SK-N-SH treated with all-trans-retinoic acid at 6 μM for 48 hours (cell line): ENCODE results near the gene URB2.

Experiments used
- ATAC-seq: fragments of 200-7000 bp; cut with Tn5 transposase; 3 replicates; pipeline ENCODE4 v1.9.1; 2020; ENCODE audit warnings: mild to moderate bottlenecking, moderate library complexity
- ARNTL ChIP-seq: fragments of 450-650 bp; formaldehyde crosslinking; IDR thresholded peaks from 2 replicates; pipeline ENCODE4 v1.5.0; 2020; ENCODE audit warnings: low read depth, mild to moderate bottlenecking, moderate library complexity, borderline replicate concordance
- CREB5 ChIP-seq: fragments of 250-450 bp; sonication (Bioruptor Pico); IDR thresholded peaks from 2 replicates; pipeline ENCODE4 v1.5.1; 2020; ENCODE audit warnings: low read depth, mild to moderate bottlenecking, moderate library complexity
- CSDC2 ChIP-seq: fragments of 250-450 bp; sonication (Bioruptor Pico); IDR thresholded peaks from 2 replicates; pipeline ENCODE4 v1.5.0; 2020; ENCODE audit warnings: mild to moderate bottlenecking, moderate library complexity
- ESRRG ChIP-seq: fragments of 250-450 bp; sonication (Bioruptor Pico); IDR thresholded peaks from 2 replicates; pipeline ENCODE4 v1.6.1; 2021; ENCODE audit warnings: mild to moderate bottlenecking
- GLIS3 ChIP-seq: fragments of 250-450 bp; sonication (Bioruptor Pico); IDR thresholded peaks from 2 replicates; pipeline ENCODE4 v1.5.0; 2020; ENCODE audit warnings: mild to moderate bottlenecking, moderate library complexity
- ISL1 ChIP-seq: fragments of 250-450 bp; sonication (Bioruptor Pico); IDR thresholded peaks from 2 replicates; pipeline ENCODE4 v2.1.2; 2022; ENCODE audit warnings: mild to moderate bottlenecking, moderate library complexity
- OSR1 ChIP-seq: fragments of 250-450 bp; sonication (Bioruptor Pico); IDR thresholded peaks from 2 replicates; pipeline ENCODE4 v1.8.0; 2022; ENCODE audit warnings: moderate library complexity, mild to moderate bottlenecking, inconsistent platforms
- POU6F1 ChIP-seq: fragments of 250-450 bp; sonication (Bioruptor Pico); IDR thresholded peaks from 2 replicates; pipeline ENCODE4 v1.8.0; 2021; ENCODE audit warnings: low read depth, mild to moderate bottlenecking, moderate library complexity, borderline replicate concordance
- PPARA ChIP-seq: fragments of 250-450 bp; sonication (Bioruptor Pico); IDR thresholded peaks from 2 replicates; pipeline ENCODE4 v1.5.0; 2020; ENCODE audit warnings: mild to moderate bottlenecking, borderline replicate concordance
- RARB ChIP-seq: fragments of 250-450 bp; sonication (Bioruptor Pico); IDR thresholded peaks from 2 replicates; pipeline ENCODE4 v1.8.0; 2021; ENCODE audit warnings: mild to moderate bottlenecking, moderate library complexity
- SNAI2 ChIP-seq: fragments of 250-450 bp; sonication (Bioruptor Pico); IDR thresholded peaks from 2 replicates; pipeline ENCODE4 v1.5.0; 2020; ENCODE audit warnings: mild to moderate bottlenecking, moderate library complexity
- TCF4 ChIP-seq: fragments of 250-450 bp; sonication (Bioruptor Pico); IDR thresholded peaks from 2 replicates; pipeline ENCODE4 v1.8.0; 2021; ENCODE audit warnings: mild to moderate bottlenecking, moderate library complexity, borderline replicate concordance
- TOX ChIP-seq: fragments of 250-450 bp; sonication (Bioruptor Pico); IDR thresholded peaks from 2 replicates; pipeline ENCODE4 v1.8.0; 2021; ENCODE audit warnings: mild to moderate bottlenecking, moderate library complexity, borderline replicate concordance
- ZC3H10 ChIP-seq: fragments of 250-450 bp; sonication (Bioruptor Pico); IDR thresholded peaks from 2 replicates; pipeline ENCODE4 v1.5.1; 2021; ENCODE audit warnings: mild to moderate bottlenecking, moderate library complexity
- ZFP3 ChIP-seq: fragments of 250-450 bp; sonication (Bioruptor Pico); IDR thresholded peaks from 2 replicates; pipeline ENCODE4 v1.5.0; 2020; ENCODE audit warnings: mild to moderate bottlenecking, moderate library complexity
- ZFP30 ChIP-seq: fragments of 450-650 bp; formaldehyde crosslinking; IDR thresholded peaks from 2 replicates; pipeline ENCODE4 v1.5.0; 2022; ENCODE audit warnings: mild to moderate bottlenecking, moderate library complexity
- ZNF565 ChIP-seq: fragments of 450-650 bp; formaldehyde crosslinking; conservative IDR thresholded peaks from 2 replicates; pipeline ENCODE4 v1.5.0; 2020; ENCODE audit warnings: low read depth, mild to moderate bottlenecking, moderate library complexity
- ZNF70 ChIP-seq: fragments of 450-650 bp; formaldehyde crosslinking; IDR thresholded peaks from 2 replicates; pipeline ENCODE4 v1.5.0; 2020; ENCODE audit warnings: mild to moderate bottlenecking, moderate library complexity
- ZNF8 ChIP-seq: fragments of 450-650 bp; formaldehyde crosslinking; IDR thresholded peaks from 2 replicates; pipeline ENCODE4 v1.5.0; 2020; ENCODE audit warnings: mild to moderate bottlenecking, moderate library complexity
- TF ChIP-seq, protein P1 (sequence below): fragments of 250-450 bp; sonication (Bioruptor Pico); IDR thresholded peaks from 2 replicates; pipeline ENCODE4 v1.8.0; 2020; ENCODE audit warnings: mild to moderate bottlenecking, moderate library complexity, borderline replicate concordance
- TF ChIP-seq, protein P2 (sequence below): fragments of 250-450 bp; sonication (Bioruptor Pico); IDR thresholded peaks from 2 replicates; pipeline ENCODE4 v1.5.0; 2020; ENCODE audit warnings: mild to moderate bottlenecking, moderate library complexity
- TF ChIP-seq, protein P3 (sequence below): fragments of 250-450 bp; sonication (Bioruptor Pico); IDR thresholded peaks from 2 replicates; pipeline ENCODE4 v1.5.1; 2021; ENCODE audit warnings: mild to moderate bottlenecking, moderate library complexity

Gene URB2

GRCh38 chr1:229613938-229614337 is 12.1 kb upstream of the URB2 start:
- TF ChIP-seq CSDC2 (CRISPR knock-in tag), result no peak
- no peak for TF ChIP-seq ARNTL (CRISPR knock-in tag)
- no peak for TF ChIP-seq ZNF8
- TF ChIP-seq, protein P1, sequence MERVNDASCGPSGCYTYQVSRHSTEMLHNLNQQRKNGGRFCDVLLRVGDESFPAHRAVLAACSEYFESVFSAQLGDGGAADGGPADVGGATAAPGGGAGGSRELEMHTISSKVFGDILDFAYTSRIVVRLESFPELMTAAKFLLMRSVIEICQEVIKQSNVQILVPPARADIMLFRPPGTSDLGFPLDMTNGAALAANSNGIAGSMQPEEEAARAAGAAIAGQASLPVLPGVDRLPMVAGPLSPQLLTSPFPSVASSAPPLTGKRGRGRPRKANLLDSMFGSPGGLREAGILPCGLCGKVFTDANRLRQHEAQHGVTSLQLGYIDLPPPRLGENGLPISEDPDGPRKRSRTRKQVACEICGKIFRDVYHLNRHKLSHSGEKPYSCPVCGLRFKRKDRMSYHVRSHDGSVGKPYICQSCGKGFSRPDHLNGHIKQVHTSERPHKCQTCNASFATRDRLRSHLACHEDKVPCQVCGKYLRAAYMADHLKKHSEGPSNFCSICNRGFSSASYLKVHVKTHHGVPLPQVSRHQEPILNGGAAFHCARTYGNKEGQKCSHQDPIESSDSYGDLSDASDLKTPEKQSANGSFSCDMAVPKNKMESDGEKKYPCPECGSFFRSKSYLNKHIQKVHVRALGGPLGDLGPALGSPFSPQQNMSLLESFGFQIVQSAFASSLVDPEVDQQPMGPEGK (CRISPR knock-in tag), result no peak
- TF ChIP-seq ZNF565, result no peak
- no peak for TF ChIP-seq ESRRG (CRISPR knock-in tag)
- TF ChIP-seq, protein P2, sequence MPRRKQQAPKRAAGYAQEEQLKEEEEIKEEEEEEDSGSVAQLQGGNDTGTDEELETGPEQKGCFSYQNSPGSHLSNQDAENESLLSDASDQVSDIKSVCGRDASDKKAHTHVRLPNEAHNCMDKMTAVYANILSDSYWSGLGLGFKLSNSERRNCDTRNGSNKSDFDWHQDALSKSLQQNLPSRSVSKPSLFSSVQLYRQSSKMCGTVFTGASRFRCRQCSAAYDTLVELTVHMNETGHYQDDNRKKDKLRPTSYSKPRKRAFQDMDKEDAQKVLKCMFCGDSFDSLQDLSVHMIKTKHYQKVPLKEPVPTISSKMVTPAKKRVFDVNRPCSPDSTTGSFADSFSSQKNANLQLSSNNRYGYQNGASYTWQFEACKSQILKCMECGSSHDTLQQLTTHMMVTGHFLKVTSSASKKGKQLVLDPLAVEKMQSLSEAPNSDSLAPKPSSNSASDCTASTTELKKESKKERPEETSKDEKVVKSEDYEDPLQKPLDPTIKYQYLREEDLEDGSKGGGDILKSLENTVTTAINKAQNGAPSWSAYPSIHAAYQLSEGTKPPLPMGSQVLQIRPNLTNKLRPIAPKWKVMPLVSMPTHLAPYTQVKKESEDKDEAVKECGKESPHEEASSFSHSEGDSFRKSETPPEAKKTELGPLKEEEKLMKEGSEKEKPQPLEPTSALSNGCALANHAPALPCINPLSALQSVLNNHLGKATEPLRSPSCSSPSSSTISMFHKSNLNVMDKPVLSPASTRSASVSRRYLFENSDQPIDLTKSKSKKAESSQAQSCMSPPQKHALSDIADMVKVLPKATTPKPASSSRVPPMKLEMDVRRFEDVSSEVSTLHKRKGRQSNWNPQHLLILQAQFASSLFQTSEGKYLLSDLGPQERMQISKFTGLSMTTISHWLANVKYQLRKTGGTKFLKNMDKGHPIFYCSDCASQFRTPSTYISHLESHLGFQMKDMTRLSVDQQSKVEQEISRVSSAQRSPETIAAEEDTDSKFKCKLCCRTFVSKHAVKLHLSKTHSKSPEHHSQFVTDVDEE (CRISPR knock-in tag), result no peak
- no peak for TF ChIP-seq TOX (CRISPR knock-in tag)
- no peak for TF ChIP-seq ZNF70 (CRISPR knock-in tag)
- TF ChIP-seq PPARA (CRISPR knock-in tag), result no peak
- TF ChIP-seq POU6F1 (CRISPR knock-in tag), result no peak
- TF ChIP-seq TCF4, result no peak
- no peak for TF ChIP-seq ZFP30
- TF ChIP-seq ISL1 (CRISPR knock-in tag), result no peak

DNA sequence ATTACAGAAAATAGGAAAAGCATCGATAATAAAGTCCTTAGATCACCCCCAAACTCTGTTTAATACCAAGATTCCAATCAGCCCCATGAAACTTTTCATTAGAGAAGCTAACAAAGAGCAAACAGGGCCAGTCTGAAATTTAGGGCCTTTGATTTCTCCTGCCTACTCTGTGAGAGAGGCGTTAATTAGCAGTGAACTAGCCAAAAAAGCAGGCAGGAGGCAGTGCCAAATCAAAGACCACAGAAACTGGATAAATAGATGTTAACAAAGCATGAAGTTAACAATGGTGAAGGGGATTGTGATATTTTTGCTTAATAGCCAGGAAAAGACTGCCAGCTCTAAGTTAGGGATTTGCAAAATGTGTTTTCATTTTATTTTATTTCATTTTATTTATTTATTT is 11.3 kb upstream of the URB2 start:
- TF ChIP-seq OSR1 (CRISPR knock-in tag) (no peak), CREB5 (CRISPR knock-in tag) (no peak), TCF4 (no peak), ARNTL (CRISPR knock-in tag) (no peak), ZNF8 (no peak), ZNF70 (CRISPR knock-in tag) (no peak), CSDC2 (CRISPR knock-in tag) (no peak), ISL1 (CRISPR knock-in tag) (no peak)
- TF ChIP-seq, protein P3, sequence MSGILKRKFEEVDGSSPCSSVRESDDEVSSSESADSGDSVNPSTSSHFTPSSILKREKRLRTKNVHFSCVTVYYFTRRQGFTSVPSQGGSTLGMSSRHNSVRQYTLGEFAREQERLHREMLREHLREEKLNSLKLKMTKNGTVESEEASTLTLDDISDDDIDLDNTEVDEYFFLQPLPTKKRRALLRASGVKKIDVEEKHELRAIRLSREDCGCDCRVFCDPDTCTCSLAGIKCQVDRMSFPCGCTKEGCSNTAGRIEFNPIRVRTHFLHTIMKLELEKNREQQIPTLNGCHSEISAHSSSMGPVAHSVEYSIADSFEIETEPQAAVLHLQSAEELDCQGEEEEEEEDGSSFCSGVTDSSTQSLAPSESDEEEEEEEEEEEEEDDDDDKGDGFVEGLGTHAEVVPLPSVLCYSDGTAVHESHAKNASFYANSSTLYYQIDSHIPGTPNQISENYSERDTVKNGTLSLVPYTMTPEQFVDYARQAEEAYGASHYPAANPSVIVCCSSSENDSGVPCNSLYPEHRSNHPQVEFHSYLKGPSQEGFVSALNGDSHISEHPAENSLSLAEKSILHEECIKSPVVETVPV (CRISPR knock-in tag), result no peak
- no peak for ATAC-seq

More at GRCh38 chr1:229613938-229614337, 12.1 kb upstream of the URB2 start:
- ATAC-seq, result no peak

DNA sequence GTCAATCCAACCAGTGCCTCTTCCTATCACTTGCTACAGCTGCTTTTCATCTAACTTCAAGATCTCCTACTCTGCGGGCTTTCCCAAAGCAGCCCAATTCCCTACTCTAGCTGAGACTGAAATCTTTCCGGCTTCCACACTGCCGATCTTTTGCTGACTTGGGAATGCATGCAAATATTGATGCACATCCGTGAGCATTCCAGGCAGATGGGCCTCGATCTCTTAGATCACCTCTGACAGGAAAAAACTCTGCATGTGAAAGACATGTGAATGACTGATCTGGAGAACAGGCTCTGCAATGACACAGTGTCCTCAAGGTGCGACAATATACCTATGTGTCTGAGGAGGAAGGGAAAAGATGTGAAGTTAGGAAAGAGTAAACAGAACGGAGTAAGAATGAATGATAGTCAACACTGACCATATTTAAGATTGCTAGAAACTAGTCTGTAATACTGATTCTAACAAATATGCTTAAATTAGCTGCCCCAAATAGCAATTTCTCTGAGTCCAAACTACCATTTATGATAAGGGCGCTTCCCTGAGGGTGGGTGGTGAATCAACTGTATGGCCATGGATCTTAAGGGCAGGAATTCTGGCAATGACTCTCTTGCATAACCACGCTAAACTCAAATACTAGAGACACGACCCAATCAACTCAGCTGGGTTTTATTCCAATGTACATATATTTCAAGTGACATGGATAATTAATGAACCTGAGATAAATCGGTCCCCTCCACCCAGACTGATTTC is 8.5 kb upstream of the URB2 start:
- no peak for ATAC-seq
- TF ChIP-seq ZNF70 (CRISPR knock-in tag) (no peak), ARNTL (CRISPR knock-in tag) (no peak)
- TF ChIP-seq, all 23 proteins: peak for 0

DNA sequence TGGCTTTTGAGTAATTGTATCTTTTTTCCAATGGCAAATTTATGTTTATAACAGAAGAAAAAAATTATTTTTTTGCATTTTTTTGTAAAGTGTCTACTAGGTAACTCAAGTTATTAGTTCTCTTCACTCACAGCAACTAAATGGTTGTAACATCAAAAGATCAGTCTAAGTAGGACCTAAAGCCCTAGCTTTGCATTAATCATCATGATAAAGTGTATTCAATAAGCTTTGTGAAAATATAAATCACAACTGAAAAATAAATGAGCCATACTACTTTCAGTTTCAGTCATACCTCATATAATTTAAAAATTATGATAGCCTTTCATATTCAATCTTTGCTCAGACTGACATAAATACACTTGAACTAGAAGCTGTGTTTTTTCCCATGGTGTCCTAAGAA is 7.0 kb upstream of the URB2 start:
- ATAC-seq, result no peak
- TF ChIP-seq TOX (CRISPR knock-in tag) (no peak), POU6F1 (CRISPR knock-in tag) (no peak), TCF4 (no peak), ZNF8 (no peak), ZFP3 (CRISPR knock-in tag) (no peak), ZC3H10 (CRISPR knock-in tag) (no peak), OSR1 (CRISPR knock-in tag) (no peak), ZFP30 (no peak), RARB (CRISPR knock-in tag) (no peak), ARNTL (CRISPR knock-in tag) (no peak), SNAI2 (CRISPR knock-in tag) (no peak), GLIS3 (CRISPR knock-in tag) (no peak)
- TF ChIP-seq, protein P1 (CRISPR knock-in tag), result no peak
